Right lobe of liver (tissue), 6 donors: ENCODE results near the gene OCIAD1. TPM values are rescaled to one million over a fixed set of nuclear protein-coding genes. Genes with fewer than 3 reads are reported as not detected.
"Not testable (repeated sequence)": the region's sequence is repeated elsewhere in the genome, so short reads cannot be mapped to it uniquely, and the experiment has no call there.

Experiments used
- ATAC-seq, 4 donors: fragments of 200-7000 bp; cut with Tn5 transposase; one replicate each; pipeline ENCODE4 v1.9.1; 2020; ENCODE audit warnings: mild to moderate bottlenecking in 4 of 4, moderate library complexity in 4 of 4
- DNase-seq, 3 donors: peaks; one replicate each; pipeline ENCODE4 v3.0.0-alpha.2; 2020
- H3K27ac ChIP-seq, 3 donors: fragments of 200-600 bp; one replicate each; pipeline ENCODE4 v1.8.0; 2022
- H3K27me3 ChIP-seq, 2 donors: fragments of 200-600 bp; one replicate each; pipeline ENCODE4 v1.8.0; 2022
- H3K36me3 ChIP-seq, 4 donors: fragments of 200-600 bp; sonication (generic) in 1 of 4; one replicate each; pipeline versions ENCODE4 v1.5.1 to v1.8.0; 2017 to 2022; ENCODE audit warnings: control low read depth in 1 of 4
- H3K4me1 ChIP-seq, 4 donors: fragments of 200-600 bp; sonication (generic) in 1 of 4; one replicate each; pipeline versions ENCODE4 v1.5.1 to v1.8.0; 2017 to 2022; ENCODE audit warnings: control low read depth in 1 of 4
- H3K4me3 ChIP-seq, 3 donors: fragments of 200-600 bp; one replicate each; pipeline ENCODE4 v1.8.0; 2022
- H3K9me3 ChIP-seq, 4 donors: fragments of 200-600 bp; sonication (generic) in 1 of 4; one replicate each; pipeline versions ENCODE4 v1.5.1 to v1.8.0; 2017 to 2022; ENCODE audit warnings: control low read depth in 1 of 4
- POLR2A ChIP-seq: fragments of 450-650 bp; IDR thresholded peaks from one replicate; pipeline ENCODE4 v1.6.1; 2017; ENCODE audit warnings: antibody characterized with exemption, mild to moderate bottlenecking
- whole genome bisulfite sequencing: methylation state at CpG from one replicate; pipeline ENCODE4 v1.1.6; 2018; ENCODE audit warnings: low coverage, low lambda C conversion rate; ENCODE audit not compliant: insufficient coverage; ENCODE audit errors: missing lambda C conversion rate; 5-methylcytosine and 5-hydroxymethylcytosine counted together
- intact Hi-C, 2 donors: fragments of 100-400 bp; cut with DNase I; formaldehyde crosslinking; loops; one replicate each; pipeline versions ENCODE4 v1.11.2 to v1.14.1; 2022
- total RNA-seq, 6 experiments: library from RNA; depleted of rRNA in 2 of 6; stranded (reverse); fragments of >200 nt in 2 of 6; fragmentation: NEBNext Ultra II Directional in 3 of 6; extraction: Animal tissue kit (Norgen Biotek cat#: 25700) in 3 of 6; gene quantifications; one replicate each; pipeline versions ENCODE4 v1.1.0 to v1.2.4, GENCODE V29; 2016 to 2023
- TF ChIP-seq, protein P1 (sequence below), 4 donors: fragments of 200-600 bp in 3 of 4; fragments of 450-650 bp in 1 of 4; IDR thresholded peaks; one replicate each; pipeline versions ENCODE4 v1.5.1 to v1.8.0; 2016 to 2022; ENCODE audit warnings: antibody characterized with exemption in 4 of 4, mild to moderate bottlenecking in 2 of 4
- donor health status: DM: no; HTN: yes; CAD: no.
- donor health status: DM: no; HTN: no; CAD: no.
- donor health status: DM: no; HTN: no; CAD: no.
- donor health status: DM: no; HTN: yes; CAD: no.
- donor health status: DM: no; HTN: yes; CAD: no.

OCIAD1 gene
- total RNA-seq, 6 experiments from 2014 or later, result 94.8 to 120 (median 108) TPM

DNA sequence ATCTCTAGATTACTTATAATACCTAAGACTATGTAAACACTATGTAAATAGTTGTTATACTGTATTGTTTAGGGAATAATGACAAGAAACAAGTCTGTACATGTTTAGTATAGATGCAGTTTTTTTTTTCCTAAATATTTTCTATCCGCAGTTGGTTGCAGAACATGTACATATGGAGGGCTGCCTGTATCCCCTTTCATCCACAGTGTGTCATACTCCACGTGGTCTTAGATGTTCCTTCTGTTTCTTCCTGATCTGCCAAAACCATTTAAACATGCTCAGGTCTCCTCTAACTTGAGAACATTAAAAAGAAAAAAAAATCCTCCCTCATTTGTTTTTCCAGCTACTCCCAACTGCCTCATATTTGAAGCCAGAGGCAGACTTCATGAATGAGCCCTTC lies 14.0 kb downstream of the OCIAD1 start:
- peaks cover 0 to 12% (median 0%) of the 10 kb centered on the region in 4 donors for H3K4me1 ChIP-seq
- DNase-seq (no peak), ATAC-seq (no peak)
- H3K27me3 ChIP-seq, result no peaks in the 10 kb centered on the region
- WGBS, result 91% methylated on average over 2 of the region's 2 CpGs
- H3K4me3 ChIP-seq, result no peak overlapping the region
- no peak overlapping the region for H3K27ac ChIP-seq
- no peak for TF ChIP-seq POLR2A
- TF ChIP-seq, protein P1, sequence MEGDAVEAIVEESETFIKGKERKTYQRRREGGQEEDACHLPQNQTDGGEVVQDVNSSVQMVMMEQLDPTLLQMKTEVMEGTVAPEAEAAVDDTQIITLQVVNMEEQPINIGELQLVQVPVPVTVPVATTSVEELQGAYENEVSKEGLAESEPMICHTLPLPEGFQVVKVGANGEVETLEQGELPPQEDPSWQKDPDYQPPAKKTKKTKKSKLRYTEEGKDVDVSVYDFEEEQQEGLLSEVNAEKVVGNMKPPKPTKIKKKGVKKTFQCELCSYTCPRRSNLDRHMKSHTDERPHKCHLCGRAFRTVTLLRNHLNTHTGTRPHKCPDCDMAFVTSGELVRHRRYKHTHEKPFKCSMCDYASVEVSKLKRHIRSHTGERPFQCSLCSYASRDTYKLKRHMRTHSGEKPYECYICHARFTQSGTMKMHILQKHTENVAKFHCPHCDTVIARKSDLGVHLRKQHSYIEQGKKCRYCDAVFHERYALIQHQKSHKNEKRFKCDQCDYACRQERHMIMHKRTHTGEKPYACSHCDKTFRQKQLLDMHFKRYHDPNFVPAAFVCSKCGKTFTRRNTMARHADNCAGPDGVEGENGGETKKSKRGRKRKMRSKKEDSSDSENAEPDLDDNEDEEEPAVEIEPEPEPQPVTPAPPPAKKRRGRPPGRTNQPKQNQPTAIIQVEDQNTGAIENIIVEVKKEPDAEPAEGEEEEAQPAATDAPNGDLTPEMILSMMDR (IDR thresholded peaks at IDR 0.05), result no peak
- peaks cover 0 to 8% (median 0%) of the 10 kb centered on the region in 4 donors for H3K36me3 ChIP-seq
- no peaks in the 10 kb centered on the region for H3K9me3 ChIP-seq
- intact Hi-C loops, result no loop called here

DNA sequence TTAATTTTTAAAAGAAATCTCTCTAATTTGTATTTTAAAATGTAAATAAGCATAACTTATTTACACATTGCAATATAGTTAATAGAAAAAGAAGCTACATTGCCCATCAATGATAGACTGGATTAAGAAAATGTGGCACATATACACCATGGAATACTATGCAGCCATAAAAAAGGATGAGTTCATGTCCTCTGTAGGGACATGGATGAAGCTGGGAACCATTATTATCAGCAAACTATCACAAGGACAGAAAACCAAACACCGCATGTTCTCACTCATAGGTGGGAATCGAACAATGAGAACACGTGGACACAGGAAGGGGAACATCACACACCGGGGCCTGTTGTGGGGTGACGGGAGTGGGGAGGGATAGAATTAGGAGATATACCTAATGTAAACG lies 17.9 kb downstream of the OCIAD1 start:
- H3K27ac ChIP-seq, ATAC-seq, H3K27me3 ChIP-seq, H3K9me3 ChIP-seq, intact Hi-C loops, H3K4me3 ChIP-seq, DNase-seq, H3K4me1 ChIP-seq: not testable (repeated sequence)
- WGBS, result 98% methylated on average over 6 of the region's 6 CpGs
- peaks cover 0 to 15% (median 4%) of the 10 kb centered on the region in 4 donors for H3K36me3 ChIP-seq

DNA sequence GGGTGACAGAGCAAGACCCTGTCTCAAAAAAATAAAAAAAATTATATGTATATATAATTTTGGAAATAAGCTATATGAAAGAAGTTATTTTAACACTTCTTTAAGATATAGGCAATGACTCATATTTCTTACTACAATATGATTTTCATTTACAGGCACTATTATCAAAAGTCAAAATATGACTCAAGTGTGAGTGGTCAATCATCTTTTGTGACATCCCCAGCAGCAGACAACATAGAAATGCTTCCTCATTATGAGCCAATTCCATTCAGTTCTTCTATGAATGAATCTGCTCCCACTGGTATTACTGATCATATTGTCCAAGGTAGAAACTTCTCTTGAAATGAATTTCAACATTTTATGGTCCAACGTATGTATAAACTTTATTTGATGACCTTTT lies 20.8 kb downstream of the OCIAD1 start:
- TF ChIP-seq, protein P1 (IDR thresholded peaks at IDR 0.05), result no peak
- no peak for TF ChIP-seq POLR2A
- ATAC-seq (no peak), DNase-seq (no peak)
- 58% methylated on average over 1 of the region's 1 CpG for WGBS
- peaks cover 0 to 15% (median 7%) of the 10 kb centered on the region in 4 donors for H3K36me3 ChIP-seq
- H3K27ac ChIP-seq, result no peak overlapping the region
- H3K4me3 ChIP-seq, result no peak overlapping the region
- no peaks in the 10 kb centered on the region for H3K4me1 ChIP-seq
- intact Hi-C loops, result no loop called here
- no peaks in the 10 kb centered on the region for H3K9me3 ChIP-seq
- H3K27me3 ChIP-seq, result no peaks in the 10 kb centered on the region

DNA sequence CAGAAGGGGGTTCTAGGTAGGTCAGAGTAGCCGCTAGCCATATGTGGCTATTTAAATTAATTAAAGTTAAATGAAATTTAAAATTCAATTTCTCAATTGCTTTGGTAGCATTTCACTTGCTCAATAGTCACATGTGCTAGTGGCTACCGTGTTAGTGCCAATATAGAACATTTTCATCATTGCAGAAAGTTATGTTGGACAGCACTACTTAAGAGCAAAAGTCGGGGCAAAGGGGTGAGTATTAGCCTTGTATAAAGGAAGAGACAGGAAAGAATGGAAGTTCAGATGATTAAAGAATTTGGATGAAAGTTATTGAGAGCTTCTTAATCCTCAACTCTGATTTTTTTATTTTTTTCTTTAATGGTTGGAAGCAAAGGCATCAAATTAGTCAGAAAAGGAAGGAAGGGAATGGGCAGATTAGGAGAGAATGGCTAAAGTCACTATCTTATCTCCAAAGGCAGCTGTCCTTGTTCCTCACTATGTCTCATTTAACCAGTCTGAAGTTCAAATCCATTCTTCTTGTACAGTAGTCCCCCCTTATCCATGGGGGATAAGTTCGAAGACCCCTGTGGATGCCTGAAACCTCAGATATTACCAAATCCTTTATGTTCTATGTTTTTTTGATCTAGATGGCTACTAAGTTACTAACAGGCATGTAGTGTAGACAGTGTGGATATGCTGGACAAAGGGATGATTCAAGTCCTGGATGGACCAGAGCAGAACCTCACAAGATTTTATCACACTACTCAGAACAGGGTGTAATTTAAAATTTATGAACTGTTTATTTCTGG lies 22.9 kb downstream of the OCIAD1 start:
- Histone ChIP-seq H3K36me3 (peaks cover 0 to 25% (median 10%) of the 10 kb centered on the region in 4 donors), H3K4me1 (no peaks in the 10 kb centered on the region), H3K27ac (no peak overlapping the region), H3K27me3 (no peaks in the 10 kb centered on the region), H3K4me3 (no peak overlapping the region), H3K9me3 (no peaks in the 10 kb centered on the region)
- TF ChIP-seq, protein P1 (IDR thresholded peaks at IDR 0.05), result no peak
- no peak for TF ChIP-seq POLR2A
- WGBS, result 79% methylated on average over 4 of the region's 4 CpGs
- no peak for ATAC-seq
- intact Hi-C loops, result no loop called here
- no peak for DNase-seq

DNA sequence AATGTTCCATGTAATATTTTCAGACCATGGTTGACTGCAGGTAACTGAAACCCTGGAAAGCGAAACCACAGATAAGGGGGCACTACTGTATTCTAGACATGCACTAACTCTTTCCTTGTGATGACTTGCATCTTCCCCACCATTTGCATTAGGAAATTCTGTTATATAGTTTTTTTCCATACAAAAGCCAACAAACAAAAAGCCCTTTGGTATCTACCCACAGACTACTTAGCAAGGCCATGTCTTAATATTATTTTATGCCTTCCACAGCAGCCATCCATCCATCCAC lies 23.5 kb downstream of the OCIAD1 start:
- no peaks in the 10 kb centered on the region for H3K27me3 ChIP-seq
- no peaks in the 10 kb centered on the region for H3K4me1 ChIP-seq
- ATAC-seq (no peak), DNase-seq (no peak)
- H3K27ac ChIP-seq, result no peak overlapping the region
- intact Hi-C loops, result no loop called here
- H3K36me3 ChIP-seq, result peaks cover 0 to 21% (median 10%) of the 10 kb centered on the region in 4 donors
- TF ChIP-seq POLR2A, result no peak
- TF ChIP-seq, protein P1 (IDR thresholded peaks at IDR 0.05), result no peak
- no peak overlapping the region for H3K4me3 ChIP-seq
- WGBS, result 100% methylated on average over 1 of the region's 1 CpG
- no peaks in the 10 kb centered on the region for H3K9me3 ChIP-seq
